HCT116 (cell line): ENCODE data around the gene SPHK1. TPM values are rescaled to one million over a fixed set of nuclear protein-coding genes. Genes with fewer than 3 reads are reported as not detected.

Experiments used
- ATAC-seq: fragments of 200-7000 bp; cut with Tn5 transposase; 2 replicates; pipeline ENCODE4 v1.9.1; 2020; ENCODE audit warnings: mild to moderate bottlenecking, moderate library complexity
- BruUV-seq: library from RNA; stranded (reverse); fragments of 400-500 nt; replicated peaks from 2 replicates; lab custom pipeline; 2021; lab: Mats Ljungman, UMichigan
- CTCF ChIA-PET: fragments of 300-600 bp; sonication (Branson Sonifier 250); formaldehyde crosslinking; loops from one replicate; lab custom pipeline; 2021; ENCODE audit warnings: antibody characterized with exemption; lab: Charles Lee
- POLR2A ChIA-PET: fragments of 300-600, 350-600 bp; sonication (Branson Sonifier 250); formaldehyde crosslinking; loops from one replicate; lab custom pipeline; 2021; ENCODE audit warnings: antibody characterized with exemption; lab: Charles Lee
- RAD21 ChIA-PET, 2 experiments: fragments of 300-600 bp; sonication (Branson Sonifier 250); formaldehyde crosslinking; loops; one replicate each; lab custom pipeline; 2023; ENCODE audit warnings: low total read pairs in 2 of 2; ENCODE audit not compliant: uncharacterized antibody in 2 of 2, unreplicated experiment in 2 of 2, low non-redundant PET in 1 of 2; lab: Charles Lee
- DNase-seq: peaks from one replicate; pipeline ENCODE4 v3.0.0-alpha.2; 2010; ENCODE audit warnings: low read depth, low spot score
- H2AFZ ChIP-seq: fragments of 200-600 bp; shearing (Covaris generic), sonication (generic); 2 replicates; pipeline ENCODE4 v1.6.1; 2017; ENCODE audit warnings: low read depth, mixed run types, mixed read lengths, antibody characterized with exemption, low read length; ENCODE audit not compliant: poor library complexity, severe bottlenecking
- H3K27ac ChIP-seq: 2 replicates; pipeline ENCODE4 v1.5.1; 2012; ENCODE audit warnings: low read depth, low read length
- H3K27me3 ChIP-seq: fragments of 200-600 bp; sonication (generic); 2 replicates; pipeline ENCODE4 v1.6.1; 2016; ENCODE audit warnings: mixed run types, low read length, mixed read lengths; ENCODE audit not compliant: insufficient read depth
- H3K36me3 ChIP-seq, 2 experiments: fragments of 200-500 bp in 1 of 2; fragments of 200-600 bp in 1 of 2; sonication (Bioruptor generic) in 1 of 2; sonication (generic) in 1 of 2; 2 replicates each; pipeline versions ENCODE4 v1.5.1 to v1.6.1; 2014 to 2016; ENCODE audit warnings: low read length in 2 of 2, inconsistent platforms in 1 of 2, mixed read lengths in 1 of 2, mixed run types in 1 of 2; ENCODE audit not compliant: insufficient read depth in 2 of 2, control insufficient read depth in 1 of 2
- H3K4me1 ChIP-seq, 2 experiments: fragments of 200-600 bp in 1 of 2; sonication (generic) in 1 of 2; 2 replicates each; pipeline versions ENCODE4 v1.5.1 to v1.6.1; 2012 to 2017; ENCODE audit warnings: low read length in 2 of 2, inconsistent platforms in 1 of 2, mild to moderate bottlenecking in 1 of 2, mixed read lengths in 1 of 2, mixed run types in 1 of 2, moderate library complexity in 1 of 2; ENCODE audit not compliant: insufficient read depth in 2 of 2, control insufficient read depth in 1 of 2
- H3K4me2 ChIP-seq: fragments of 200-600 bp; sonication (generic); 2 replicates; pipeline ENCODE4 v1.6.1; 2017; ENCODE audit warnings: mixed run types, low read length, mixed read lengths
- H3K4me3 ChIP-seq, 2 experiments: fragments of 200-600 bp in 1 of 2; sonication (generic) in 1 of 2; replicated peaks in 1 of 2; 2 replicates each; pipeline ENCODE4 v1.5.1; 2011 to 2016; ENCODE audit warnings: low read length in 2 of 2, control low read depth in 1 of 2, low read depth in 1 of 2, mild to moderate bottlenecking in 1 of 2, mixed read lengths in 1 of 2, mixed run types in 1 of 2
- H3K79me2 ChIP-seq: fragments of 200-600 bp; sonication (generic); 2 replicates; pipeline ENCODE4 v1.6.1; 2017; ENCODE audit warnings: mild to moderate bottlenecking, mixed run types, low read length, moderate library complexity, mixed read lengths; ENCODE audit not compliant: insufficient read depth
- H3K9ac ChIP-seq: fragments of 200-600 bp; sonication (generic); 2 replicates; pipeline ENCODE4 v1.6.1; 2016; ENCODE audit warnings: low read length, mixed read lengths
- H3K9me2 ChIP-seq: fragments of 200-600 bp; sonication (generic), shearing (Covaris generic); 2 replicates; pipeline ENCODE4 v1.6.1; 2017; ENCODE audit warnings: mixed run types, mild to moderate bottlenecking, moderate library complexity; ENCODE audit not compliant: insufficient read depth
- H3K9me3 ChIP-seq, 2 experiments: fragments of 200-500 bp in 1 of 2; fragments of 200-600 bp in 1 of 2; sonication (Bioruptor generic) in 1 of 2; sonication (generic) in 1 of 2; 2 replicates each; pipeline ENCODE4 v1.6.1; 2014 to 2017; ENCODE audit warnings: low read length in 2 of 2, mixed read lengths in 2 of 2, inconsistent platforms in 1 of 2, low read depth in 1 of 2, mild to moderate bottlenecking in 1 of 2, mixed run types in 1 of 2, moderate library complexity in 1 of 2; ENCODE audit not compliant: control insufficient read depth in 1 of 2, insufficient read depth in 1 of 2
- H4K20me1 ChIP-seq: fragments of 200-600 bp; sonication (generic), shearing (Covaris generic); 2 replicates; pipeline ENCODE4 v1.6.1; 2017; ENCODE audit warnings: mixed run types, mild to moderate bottlenecking, moderate library complexity; ENCODE audit not compliant: insufficient read depth
- CBX3 ChIP-seq: IDR thresholded peaks from 2 replicates; pipeline ENCODE4 v1.6.1; 2012; ENCODE audit warnings: low read depth
- CTCF ChIP-seq, 3 experiments: fragments of 200-600 bp in 1 of 3; sonication (generic) in 1 of 3; IDR thresholded peaks in 2 of 3; conservative IDR thresholded peaks in 1 of 3; 2 replicates each; pipeline ENCODE4 v1.5.1; 2012 to 2017; ENCODE audit warnings: low read depth in 2 of 3, low read length in 2 of 3, antibody characterized with exemption in 1 of 3, borderline replicate concordance in 1 of 3, control low read depth in 1 of 3, mild to moderate bottlenecking in 1 of 3, mixed read lengths in 1 of 3, mixed run types in 1 of 3, moderate library complexity in 1 of 3; ENCODE audit not compliant: insufficient read depth in 1 of 3
- EGR1 ChIP-seq: IDR thresholded peaks from 2 replicates; pipeline ENCODE4 v1.6.1; 2012; ENCODE audit warnings: low read depth
- ELF1 ChIP-seq: IDR thresholded peaks from 2 replicates; pipeline ENCODE4 v1.6.1; 2012; ENCODE audit warnings: low read depth, borderline replicate concordance
- EZH2 ChIP-seq: fragments of 200-600 bp; sonication (generic); IDR thresholded peaks from 2 replicates; pipeline ENCODE4 v1.6.1; 2017; ENCODE audit warnings: antibody characterized with exemption, mixed run types
- EZH2phosphoT487 ChIP-seq: fragments of 200-600 bp; IDR thresholded peaks from 2 replicates; pipeline ENCODE4 v1.6.1; 2018; ENCODE audit warnings: antibody characterized with exemption, borderline replicate concordance
- FOSL1 ChIP-seq: IDR thresholded peaks from 2 replicates; pipeline ENCODE4 v1.6.1; 2012; ENCODE audit warnings: low read depth
- JUND ChIP-seq: IDR thresholded peaks from 2 replicates; pipeline ENCODE4 v1.6.1; 2012
- POLR2A ChIP-seq: IDR thresholded peaks from 2 replicates; pipeline ENCODE4 v1.7.0; 2011; ENCODE audit warnings: borderline replicate concordance; ENCODE audit not compliant: insufficient read depth, insufficient read length; ENCODE audit errors: extremely low read depth
- POLR2AphosphoS5 ChIP-seq: IDR thresholded peaks from 2 replicates; pipeline ENCODE4 v1.6.1; 2011; ENCODE audit warnings: mild to moderate bottlenecking, low read depth, low read length, moderate library complexity
- REST ChIP-seq: IDR thresholded peaks from 2 replicates; pipeline ENCODE4 v1.6.1; 2012; ENCODE audit warnings: low read depth
- SIN3A ChIP-seq: IDR thresholded peaks from 2 replicates; pipeline ENCODE4 v1.6.1; 2012; ENCODE audit warnings: low read depth
- SP1 ChIP-seq: IDR thresholded peaks from 2 replicates; pipeline ENCODE4 v1.6.1; 2012; ENCODE audit warnings: low read depth
- SRF ChIP-seq: IDR thresholded peaks from 2 replicates; pipeline ENCODE4 v1.6.1; 2012; ENCODE audit warnings: low read depth
- TCF7L2 ChIP-seq: IDR thresholded peaks from 2 replicates; pipeline ENCODE4 v1.7.0; 2011; ENCODE audit warnings: borderline replicate concordance, inconsistent platforms; ENCODE audit not compliant: insufficient read depth, insufficient read length; ENCODE audit errors: extremely low read depth
- YY1 ChIP-seq: IDR thresholded peaks from 2 replicates; pipeline ENCODE4 v1.6.1; 2011; ENCODE audit warnings: low read length, low read depth, moderate library complexity, mild to moderate bottlenecking; ENCODE audit not compliant: insufficient replicate concordance; ENCODE audit errors: extremely low read depth
- intact Hi-C: fragments of 100-400 bp; cut with micrococcal nuclease; formaldehyde crosslinking; loops from 2 replicates; pipeline ENCODE4 v1.10.0; 2022
- total RNA-seq: library from RNA; stranded (reverse); gene quantifications from one replicate; pipeline ENCODE4 v1.2.1, GENCODE V29; 2021; ENCODE audit not compliant: unreplicated experiment
- TF ChIP-seq, protein P1 (sequence below): IDR thresholded peaks from 2 replicates; pipeline ENCODE4 v1.6.1; 2012
- TF ChIP-seq, protein P2 (sequence below): IDR thresholded peaks from 2 replicates; pipeline ENCODE4 v1.6.1; 2011; ENCODE audit warnings: mild to moderate bottlenecking, low read length, moderate library complexity; ENCODE audit not compliant: insufficient replicate concordance; ENCODE audit errors: extremely low read depth
- TF ChIP-seq, protein P3 (sequence below): IDR thresholded peaks from 2 replicates; pipeline ENCODE4 v1.6.1; 2012

SPHK1 gene
- total RNA-seq, 1 experiment from 2014 or later = 4.6 TPM

DNA sequence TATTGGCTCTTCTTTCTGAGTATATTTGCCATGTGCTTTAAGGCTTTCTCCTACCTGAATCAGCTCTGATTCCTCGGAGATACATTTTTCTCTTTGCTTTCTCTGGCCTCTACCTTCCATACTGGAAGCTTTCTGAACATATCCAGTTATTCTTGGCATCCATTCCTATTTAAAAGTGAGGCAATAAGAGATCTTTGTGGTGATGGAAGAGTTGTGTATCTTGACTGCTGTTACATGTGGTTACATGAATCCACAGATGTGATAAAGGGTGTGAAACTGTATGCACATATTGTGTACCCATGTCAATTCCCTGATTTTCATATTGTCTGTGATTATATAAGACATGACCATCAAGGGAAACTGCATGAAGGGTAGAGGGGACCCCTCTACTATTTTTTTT lies 44.1 kb downstream of the SPHK1 start:
- Histone ChIP-seq H3K9ac (no peak overlapping the region), H3K27ac (no peak overlapping the region), H3K79me2 (peaks cover 89% of the 10 kb centered on the region), H3K9me3 (no peaks in the 10 kb centered on the region), H3K4me2 (no peak overlapping the region), H3K4me1 (no peaks in the 10 kb centered on the region), H3K27me3 (no peaks in the 10 kb centered on the region), H2AFZ (no peak overlapping the region), H3K36me3 (no peaks in the 10 kb centered on the region), H4K20me1 (peaks cover 19% of the 10 kb centered on the region; the same call in 1 of the 2 replicates), H3K4me3 (no peak overlapping the region), H3K9me2 (no peaks in the 10 kb centered on the region)
- intact Hi-C loops = no loop called here
- ChIA-PET RAD21 (no interaction called here), POLR2A (no interaction called here), CTCF (interaction anchor here (1.7 kb wide), 1 partner anchor 78 kb away, joined by 3 read pairs; no protein-coding TSS in a partner anchor)
- DNase-seq (no peak), ATAC-seq (no peak)
- no TSS peak for BruUV-seq
- no peak for TF ChIP-seq CTCF (IDR thresholded peaks at IDR 0.05 in 2 of 3, conservative IDR thresholded peaks at IDR 0.05 in 1 of 3; ENCODE audit: borderline replicate concordance in 1 of 3, insufficient read depth in 1 of 3, low read depth in 2 of 3, low read length in 2 of 3)
- TF ChIP-seq JUND = no peak
- no peak for TF ChIP-seq EGR1
- TF ChIP-seq, protein P1, sequence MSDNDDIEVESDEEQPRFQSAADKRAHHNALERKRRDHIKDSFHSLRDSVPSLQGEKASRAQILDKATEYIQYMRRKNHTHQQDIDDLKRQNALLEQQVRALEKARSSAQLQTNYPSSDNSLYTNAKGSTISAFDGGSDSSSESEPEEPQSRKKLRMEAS = no peak
- TF ChIP-seq EZH2phosphoT487 = no peak
- no peak for TF ChIP-seq TCF7L2
- no peak for TF ChIP-seq EZH2
- TF ChIP-seq, protein P2, sequence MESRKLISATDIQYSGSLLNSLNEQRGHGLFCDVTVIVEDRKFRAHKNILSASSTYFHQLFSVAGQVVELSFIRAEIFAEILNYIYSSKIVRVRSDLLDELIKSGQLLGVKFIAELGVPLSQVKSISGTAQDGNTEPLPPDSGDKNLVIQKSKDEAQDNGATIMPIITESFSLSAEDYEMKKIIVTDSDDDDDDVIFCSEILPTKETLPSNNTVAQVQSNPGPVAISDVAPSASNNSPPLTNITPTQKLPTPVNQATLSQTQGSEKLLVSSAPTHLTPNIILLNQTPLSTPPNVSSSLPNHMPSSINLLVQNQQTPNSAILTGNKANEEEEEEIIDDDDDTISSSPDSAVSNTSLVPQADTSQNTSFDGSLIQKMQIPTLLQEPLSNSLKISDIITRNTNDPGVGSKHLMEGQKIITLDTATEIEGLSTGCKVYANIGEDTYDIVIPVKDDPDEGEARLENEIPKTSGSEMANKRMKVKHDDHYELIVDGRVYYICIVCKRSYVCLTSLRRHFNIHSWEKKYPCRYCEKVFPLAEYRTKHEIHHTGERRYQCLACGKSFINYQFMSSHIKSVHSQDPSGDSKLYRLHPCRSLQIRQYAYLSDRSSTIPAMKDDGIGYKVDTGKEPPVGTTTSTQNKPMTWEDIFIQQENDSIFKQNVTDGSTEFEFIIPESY = no peak
- TF ChIP-seq, protein P3, sequence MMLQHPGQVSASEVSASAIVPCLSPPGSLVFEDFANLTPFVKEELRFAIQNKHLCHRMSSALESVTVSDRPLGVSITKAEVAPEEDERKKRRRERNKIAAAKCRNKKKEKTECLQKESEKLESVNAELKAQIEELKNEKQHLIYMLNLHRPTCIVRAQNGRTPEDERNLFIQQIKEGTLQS = no peak
- no peak for TF ChIP-seq ELF1
- TF ChIP-seq YY1 = no peak
- TF ChIP-seq REST = no peak
- no peak for TF ChIP-seq FOSL1
- no peak for TF ChIP-seq CBX3
- TF ChIP-seq SRF = no peak
- no peak for TF ChIP-seq POLR2A
- no peak for TF ChIP-seq SP1
- TF ChIP-seq POLR2AphosphoS5 = no peak
- no peak for TF ChIP-seq SIN3A
